Endodermal cell (in vitro differentiated cells): Measurements from ENCODE around the gene RIT2. TPM values are rescaled to one million over a fixed set of nuclear protein-coding genes. Genes with fewer than 3 reads are reported as not detected.
A peak's percentile ranks its signal among the peaks of the same experiment; 100 is the strongest.

Experiments
- DNase-seq: peaks from one replicate; pipeline ENCODE4 v3.0.0-alpha.2; 2017
- H3K27ac ChIP-seq: 2 replicates; pipeline ENCODE4 v1.5.1; 2013; ENCODE audit warnings: mild to moderate bottlenecking, low read depth, low read length, moderate library complexity
- H3K27me3 ChIP-seq: 2 replicates; pipeline ENCODE4 v1.6.1; 2013; ENCODE audit warnings: mild to moderate bottlenecking, low read length, moderate library complexity; ENCODE audit not compliant: insufficient read depth, control insufficient read depth, poor library complexity, severe bottlenecking
- H3K36me3 ChIP-seq: 2 replicates; pipeline ENCODE4 v1.7.0; 2013; ENCODE audit warnings: mild to moderate bottlenecking, low read length, moderate library complexity; ENCODE audit not compliant: control insufficient read depth, insufficient read depth
- H3K4me1 ChIP-seq: one replicate; pipeline ENCODE4 v1.7.0; 2013; ENCODE audit warnings: low read length; ENCODE audit not compliant: control insufficient read depth, insufficient read depth
- H3K4me3 ChIP-seq: 2 replicates; pipeline ENCODE4 v1.5.1; 2013; ENCODE audit warnings: mild to moderate bottlenecking, low read length, moderate library complexity
- H3K9ac ChIP-seq: 2 replicates; pipeline ENCODE4 v1.6.1; 2013; ENCODE audit warnings: mild to moderate bottlenecking, low read length, moderate library complexity; ENCODE audit not compliant: poor library complexity, severe bottlenecking; ENCODE audit errors: extremely low read depth
- H3K9me3 ChIP-seq: 2 replicates; pipeline ENCODE4 v1.6.1; 2013; ENCODE audit warnings: mild to moderate bottlenecking, low read length, moderate library complexity; ENCODE audit not compliant: control insufficient read depth
- H3K27ac Mint-ChIP-seq: 2 replicates; pipeline ENCODE4 v1.8.0; 2020; ENCODE audit warnings: mixed read lengths
- H3K27me3 Mint-ChIP-seq: 2 replicates; pipeline ENCODE4 v1.8.0; 2021; ENCODE audit warnings: mild to moderate bottlenecking, mixed read lengths; ENCODE audit not compliant: insufficient read depth
- H3K36me3 Mint-ChIP-seq: 2 replicates; pipeline ENCODE4 v1.8.0; 2020; ENCODE audit warnings: low read depth, mixed read lengths
- H3K4me1 Mint-ChIP-seq: 2 replicates; pipeline ENCODE4 v1.8.0; 2020; ENCODE audit warnings: mixed read lengths
- H3K4me3 Mint-ChIP-seq: 2 replicates; pipeline ENCODE4 v1.8.0; 2020; ENCODE audit warnings: mild to moderate bottlenecking, moderate library complexity, mixed read lengths
- H3K9me3 Mint-ChIP-seq: 2 replicates; pipeline ENCODE4 v1.8.0; 2020; ENCODE audit warnings: mild to moderate bottlenecking, mixed read lengths
- WGBS, 2 experiments: methylation state at CpG; one replicate each; pipeline versions ENCODE4 v1.1.5 to v1.1.7; 2013; ENCODE audit warnings: missing lambda C conversion rate in 2 of 2, mixed read lengths in 1 of 2; ENCODE audit not compliant: insufficient coverage in 1 of 2, insufficient read length in 1 of 2; 5-methylcytosine and 5-hydroxymethylcytosine counted together
- total RNA-seq, 2 donors: library from RNA; stranded (reverse); fragmentation: NEBNext Ultra II Directional in 1 of 2; extraction: Animal tissue kit (Norgen Biotek cat#: 25700) in 1 of 2; gene quantifications; 2 replicates in 1 of 2; 3 replicates in 1 of 2; pipeline ENCODE4 v1.2.1, GENCODE V29; 2021
- TF ChIP-seq, protein P1 (sequence below): fragments of 200-600 bp; sonication (generic); conservative IDR thresholded peaks from 2 replicates; pipeline ENCODE4 v1.5.0; 2021; ENCODE audit warnings: antibody characterized with exemption, mild to moderate bottlenecking

Gene RIT2
- total RNA-seq, 2 donors from 2014 or later = 0.81 TPM; not detected in 1

DNA sequence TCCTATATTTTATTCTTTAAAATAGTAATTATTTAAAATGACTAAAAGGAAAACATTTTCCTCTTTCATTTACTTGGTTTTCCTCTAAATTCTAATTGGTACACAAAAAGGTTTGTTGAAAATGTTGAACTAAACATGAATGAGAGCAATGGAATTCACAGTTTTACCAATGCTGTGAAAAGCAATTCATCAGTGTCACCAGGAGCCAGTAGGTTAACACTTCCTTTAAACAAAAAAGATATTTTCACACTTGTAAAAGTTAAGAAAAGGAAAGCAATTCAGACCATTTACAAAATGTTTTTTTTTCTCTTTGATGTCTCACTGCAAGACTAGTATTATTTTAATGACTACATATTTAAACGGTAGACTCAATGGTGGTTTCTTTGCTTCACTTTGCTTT lies 341.6 kb downstream of the RIT2 start:
- peak overlapping the region; percentile 57 for H3K4me3 ChIP-seq
- no peak overlapping the region for H3K9ac ChIP-seq
- Mint-ChIP-seq H3K27ac (no peak overlapping the region), H3K9me3 (peaks cover under 1% of the 10 kb centered on the region), H3K4me1 (peaks cover 32% of the 10 kb centered on the region), H3K4me3 (no peak overlapping the region), H3K27me3 (peaks cover 3% of the 10 kb centered on the region), H3K36me3 (no peaks in the 10 kb centered on the region)
- peaks cover 3% of the 10 kb centered on the region for H3K9me3 ChIP-seq
- H3K27ac ChIP-seq = no peak overlapping the region
- H3K36me3 ChIP-seq = no peaks in the 10 kb centered on the region
- no peaks in the 10 kb centered on the region for H3K27me3 ChIP-seq
- H3K4me1 ChIP-seq = peaks cover 8% of the 10 kb centered on the region
- no peak for DNase-seq
- TF ChIP-seq, protein P1, sequence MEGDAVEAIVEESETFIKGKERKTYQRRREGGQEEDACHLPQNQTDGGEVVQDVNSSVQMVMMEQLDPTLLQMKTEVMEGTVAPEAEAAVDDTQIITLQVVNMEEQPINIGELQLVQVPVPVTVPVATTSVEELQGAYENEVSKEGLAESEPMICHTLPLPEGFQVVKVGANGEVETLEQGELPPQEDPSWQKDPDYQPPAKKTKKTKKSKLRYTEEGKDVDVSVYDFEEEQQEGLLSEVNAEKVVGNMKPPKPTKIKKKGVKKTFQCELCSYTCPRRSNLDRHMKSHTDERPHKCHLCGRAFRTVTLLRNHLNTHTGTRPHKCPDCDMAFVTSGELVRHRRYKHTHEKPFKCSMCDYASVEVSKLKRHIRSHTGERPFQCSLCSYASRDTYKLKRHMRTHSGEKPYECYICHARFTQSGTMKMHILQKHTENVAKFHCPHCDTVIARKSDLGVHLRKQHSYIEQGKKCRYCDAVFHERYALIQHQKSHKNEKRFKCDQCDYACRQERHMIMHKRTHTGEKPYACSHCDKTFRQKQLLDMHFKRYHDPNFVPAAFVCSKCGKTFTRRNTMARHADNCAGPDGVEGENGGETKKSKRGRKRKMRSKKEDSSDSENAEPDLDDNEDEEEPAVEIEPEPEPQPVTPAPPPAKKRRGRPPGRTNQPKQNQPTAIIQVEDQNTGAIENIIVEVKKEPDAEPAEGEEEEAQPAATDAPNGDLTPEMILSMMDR = no peak
- whole genome bisulfite sequencing, 2 experiments = 0 to 17% methylated on average over 1 of the region's 1 CpG

DNA sequence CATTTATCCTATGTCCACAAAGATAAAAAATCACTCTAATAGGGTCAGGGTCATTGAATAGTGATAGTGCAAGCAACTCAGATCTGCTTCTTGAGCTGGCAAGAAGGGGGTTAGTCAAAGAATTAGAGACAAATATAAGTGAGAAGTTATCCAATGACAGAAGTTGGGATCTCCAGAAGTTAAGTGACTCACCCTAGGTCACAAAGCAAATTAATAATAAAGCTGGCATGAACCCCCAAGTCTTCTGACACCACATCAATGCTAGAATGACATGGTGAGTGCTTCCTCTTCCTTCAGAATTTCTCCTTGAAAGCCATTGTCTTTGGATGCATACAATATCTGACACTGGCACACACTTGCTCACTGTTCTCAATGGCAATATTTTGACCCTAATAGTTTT lies 343.5 kb downstream of the RIT2 start:
- H3K4me1 Mint-ChIP-seq = peaks cover 18% of the 10 kb centered on the region
- Histone ChIP-seq H3K27me3 (no peaks in the 10 kb centered on the region), H3K4me3 (no peak overlapping the region), H3K27ac (no peak overlapping the region), H3K9me3 (peaks cover 19% of the 10 kb centered on the region), H3K9ac (no peak overlapping the region), H3K4me1 (peaks cover 5% of the 10 kb centered on the region), H3K36me3 (no peaks in the 10 kb centered on the region)
- H3K27me3 Mint-ChIP-seq = peaks cover 3% of the 10 kb centered on the region
- no peak overlapping the region for H3K4me3 Mint-ChIP-seq
- DNase-seq = no peak
- TF ChIP-seq, protein P1 = no peak
- no peak overlapping the region for H3K27ac Mint-ChIP-seq
- peaks cover 5% of the 10 kb centered on the region for H3K36me3 Mint-ChIP-seq
- H3K9me3 Mint-ChIP-seq = peaks cover 14% of the 10 kb centered on the region

DNA sequence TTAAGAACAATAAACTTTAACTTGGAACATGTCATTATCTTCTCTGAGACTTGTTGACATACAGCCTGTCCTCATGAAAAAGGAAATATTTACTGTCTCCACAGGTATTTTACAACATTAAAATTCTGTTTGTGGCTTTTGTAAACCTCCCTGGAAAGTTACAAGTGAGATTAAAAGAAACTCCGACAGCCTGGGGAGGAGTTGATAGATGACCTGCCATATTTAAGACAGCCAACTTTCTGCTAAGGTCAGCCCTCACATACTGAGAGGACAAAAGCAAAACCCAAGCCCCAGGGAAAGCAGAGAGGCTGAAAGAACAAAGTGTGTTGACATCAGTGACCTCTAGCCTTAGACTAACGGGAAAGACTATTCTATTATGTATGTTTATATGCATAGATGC lies 350.2 kb downstream of the RIT2 start:
- DNase-seq = no peak
- Mint-ChIP-seq H3K4me1 (peaks cover 26% of the 10 kb centered on the region), H3K27me3 (peaks cover 2% of the 10 kb centered on the region), H3K36me3 (peaks cover 11% of the 10 kb centered on the region), H3K9me3 (peaks cover 27% of the 10 kb centered on the region), H3K4me3 (no peak overlapping the region), H3K27ac (peak overlapping the region; percentile 64)
- TF ChIP-seq, protein P1 = no peak
- Histone ChIP-seq H3K36me3 (no peaks in the 10 kb centered on the region), H3K27ac (no peak overlapping the region), H3K9ac (no peak overlapping the region), H3K4me3 (no peak overlapping the region), H3K27me3 (no peaks in the 10 kb centered on the region), H3K9me3 (peaks cover 27% of the 10 kb centered on the region), H3K4me1 (no peaks in the 10 kb centered on the region)
- WGBS, 2 experiments = 20 to 48% methylated on average over 1 of the region's 2 CpGs
